ENCODE measurements around the gene ICOSLG.
"Not testable (repeated sequence)": the region's sequence is repeated elsewhere in the genome, so short reads cannot be mapped to it uniquely, and the experiment has no call there.

Gene ICOSLG

GRCh38 chr21:44176127-44176526 is 64.6 kb downstream of the ICOSLG start:
- not testable (repeated sequence) for DNase-seq (ENCODE audit: low spot score)

- not testable (repeated sequence) for DNase-seq (ENCODE audit: low spot score)
Measured at GRCh38 chr21:44175189-44175588, 65.6 kb downstream of the ICOSLG start.

All from kidney capillary endothelial cell (primary cell).